ENCODE data around the gene KRT37. TPM values are rescaled to one million over a fixed set of nuclear protein-coding genes. Genes with fewer than 3 reads are reported as not detected.
"Not testable (repeated sequence)": the region's sequence is repeated elsewhere in the genome, so short reads cannot be mapped to it uniquely, and the experiment has no call there.

Gene KRT37
- total RNA-seq, 1 donor from 2014 or later: not detected

- H3K36me3 ChIP-seq (ENCODE audit: control insufficient read depth, insufficient read depth, low read length): no peaks in the 10 kb centered on the region
- no peaks in the 10 kb centered on the region for H3K27me3 ChIP-seq (ENCODE audit: control insufficient read depth, insufficient read depth, low read length)
- H3K4me3 ChIP-seq (ENCODE audit: low read depth, low read length): no peak overlapping the region
- TF ChIP-seq CTCF (IDR thresholded peaks at IDR 0.05; ENCODE audit: insufficient read depth, low read length, poor library complexity, severe bottlenecking): no peak
- DNase-seq (ENCODE audit: low read depth): no peak
These were observed 10.0 kb upstream of the KRT37 start for GRCh38 chr17:41434415-41434814.

GRCh38 chr17:41434005-41434404 lies 9.6 kb upstream of the KRT37 start:
- Histone ChIP-seq H3K36me3 (ENCODE audit: control insufficient read depth, insufficient read depth, low read length) (no peaks in the 10 kb centered on the region), H3K4me3 (ENCODE audit: low read depth, low read length) (no peak overlapping the region), H3K27me3 (ENCODE audit: control insufficient read depth, insufficient read depth, low read length) (no peaks in the 10 kb centered on the region)
- no peak for TF ChIP-seq CTCF (IDR thresholded peaks at IDR 0.05; ENCODE audit: insufficient read depth, low read length, poor library complexity, severe bottlenecking)
- no peak for DNase-seq (ENCODE audit: low read depth)

- Histone ChIP-seq H3K36me3 (ENCODE audit: control insufficient read depth, insufficient read depth, low read length) (no peaks in the 10 kb centered on the region), H3K27me3 (ENCODE audit: control insufficient read depth, insufficient read depth, low read length) (no peaks in the 10 kb centered on the region), H3K4me3 (ENCODE audit: low read depth, low read length) (no peak overlapping the region)
- DNase-seq (ENCODE audit: low read depth): no peak
- no peak for TF ChIP-seq CTCF (IDR thresholded peaks at IDR 0.05; ENCODE audit: insufficient read depth, low read length, poor library complexity, severe bottlenecking)
These were observed 9.2 kb upstream of the KRT37 start for GRCh38 chr17:41433586-41433985.

- not testable (repeated sequence) for H3K27me3 ChIP-seq (ENCODE audit: control insufficient read depth, insufficient read depth, low read length); H3K36me3 ChIP-seq (ENCODE audit: control insufficient read depth, insufficient read depth, low read length); DNase-seq (ENCODE audit: low read depth); H3K4me3 ChIP-seq (ENCODE audit: low read depth, low read length)
These were observed 6.0 kb upstream of the KRT37 start for GRCh38 chr17:41430376-41430775.

- Histone ChIP-seq H3K4me3 (ENCODE audit: low read depth, low read length) (no peak overlapping the region), H3K27me3 (ENCODE audit: control insufficient read depth, insufficient read depth, low read length) (no peaks in the 10 kb centered on the region), H3K36me3 (ENCODE audit: control insufficient read depth, insufficient read depth, low read length) (no peaks in the 10 kb centered on the region)
- no peak for DNase-seq (ENCODE audit: low read depth)
- no peak for TF ChIP-seq CTCF (IDR thresholded peaks at IDR 0.05; ENCODE audit: insufficient read depth, low read length, poor library complexity, severe bottlenecking)
These were observed 5.3 kb upstream of the KRT37 start for GRCh38 chr17:41429667-41430066.

GRCh38 chr17:41428591-41429291 lies 4.4 kb upstream of the KRT37 start:
- no peak for TF ChIP-seq CTCF (IDR thresholded peaks at IDR 0.05; ENCODE audit: insufficient read depth, low read length, poor library complexity, severe bottlenecking)
- DNase-seq (ENCODE audit: low read depth): no peak
- Histone ChIP-seq H3K4me3 (ENCODE audit: low read depth, low read length) (no peak overlapping the region), H3K27me3 (ENCODE audit: control insufficient read depth, insufficient read depth, low read length) (no peaks in the 10 kb centered on the region), H3K36me3 (ENCODE audit: control insufficient read depth, insufficient read depth, low read length) (no peaks in the 10 kb centered on the region)

- H3K4me3 ChIP-seq (ENCODE audit: low read depth, low read length); DNase-seq (ENCODE audit: low read depth): not testable (repeated sequence)
These were observed 1.8 kb downstream of the KRT37 start for GRCh38 chr17:41422586-41422985.

More at GRCh38 chr17:41422586-41422985, 1.8 kb downstream of the KRT37 start:
- not testable (repeated sequence) for H3K27me3 ChIP-seq (ENCODE audit: control insufficient read depth, insufficient read depth, low read length); H3K36me3 ChIP-seq (ENCODE audit: control insufficient read depth, insufficient read depth, low read length)
